CD14-positive monocyte (primary cell): Measurements from ENCODE around the gene PNMA6F. TPM values are rescaled to one million over a fixed set of nuclear protein-coding genes. Genes with fewer than 3 reads are reported as not detected.

Experiments used
- DNase-seq, 3 donors: peaks; one replicate each; pipeline ENCODE4 v3.0.0-alpha.2; 2011 to 2022
- H2AFZ ChIP-seq: 2 replicates; pipeline ENCODE4 v1.6.0; 2012; ENCODE audit warnings: mild to moderate bottlenecking, low read depth, low read length, inconsistent platforms; ENCODE audit not compliant: insufficient read depth, poor library complexity, severe bottlenecking
- H3K27ac ChIP-seq, 2 donors: 1 replicate in 1 of 2; 2 replicates in 1 of 2; pipeline ENCODE4 v1.5.1; 2012 to 2013; ENCODE audit warnings: low read length in 2 of 2, control low read depth in 1 of 2, inconsistent platforms in 1 of 2, low read depth in 1 of 2, mild to moderate bottlenecking in 1 of 2
- H3K27me3 ChIP-seq, 2 donors: one replicate each; pipeline versions ENCODE4 v1.6.0 to v1.6.1; 2011 to 2013; ENCODE audit warnings: low read length in 2 of 2; ENCODE audit not compliant: control insufficient read depth in 2 of 2, insufficient read depth in 2 of 2
- H3K36me3 ChIP-seq, 2 donors: replicated peaks in 1 of 2; 1 replicate in 1 of 2; 2 replicates in 1 of 2; pipeline versions ENCODE4 v1.5.1 to v1.6.1; 2012 to 2013; ENCODE audit warnings: low read length in 2 of 2, control low read depth in 1 of 2, inconsistent platforms in 1 of 2, mild to moderate bottlenecking in 1 of 2; ENCODE audit not compliant: insufficient read depth in 2 of 2, control insufficient read depth in 1 of 2
- H3K4me1 ChIP-seq, 2 donors: 1 replicate in 1 of 2; 2 replicates in 1 of 2; pipeline versions ENCODE4 v1.5.1 to v1.6.1; 2012 to 2013; ENCODE audit warnings: low read length in 2 of 2, control low read depth in 1 of 2, inconsistent platforms in 1 of 2, mild to moderate bottlenecking in 1 of 2, moderate library complexity in 1 of 2; ENCODE audit not compliant: insufficient read depth in 2 of 2, control insufficient read depth in 1 of 2
- H3K4me2 ChIP-seq: replicated peaks from 2 replicates; pipeline ENCODE3; 2012; ENCODE audit warnings: low read length, moderate library complexity, mild to moderate bottlenecking; ENCODE audit not compliant: poor library complexity, severe bottlenecking; ENCODE audit errors: extremely low read depth
- H3K4me3 ChIP-seq, 3 experiments: fragments of 200-600 bp in 1 of 3; sonication (generic) in 1 of 3; replicated peaks in 1 of 3; 1 replicate in 2 of 3; 2 replicates in 1 of 3; pipeline ENCODE4 v1.5.1; 2011 to 2013; ENCODE audit warnings: low read length in 3 of 3, mild to moderate bottlenecking in 3 of 3, control low read depth in 2 of 3, low read depth in 2 of 3, inconsistent platforms in 1 of 3, moderate library complexity in 1 of 3
- H3K79me2 ChIP-seq: 2 replicates; pipeline ENCODE4 v1.6.0; 2012; ENCODE audit warnings: mild to moderate bottlenecking, control low read depth, inconsistent platforms, low read length, moderate library complexity; ENCODE audit not compliant: insufficient read depth
- H3K9ac ChIP-seq: 2 replicates; pipeline ENCODE4 v1.6.0; 2017; ENCODE audit warnings: low read length, mild to moderate bottlenecking; ENCODE audit not compliant: insufficient read depth, poor library complexity, severe bottlenecking
- H3K9me3 ChIP-seq, 2 donors: replicated peaks in 1 of 2; 1 replicate in 1 of 2; 2 replicates in 1 of 2; pipeline versions ENCODE4 v1.5.1 to v1.6.1; 2012 to 2013; ENCODE audit warnings: low read length in 2 of 2, control low read depth in 1 of 2; ENCODE audit not compliant: control insufficient read depth in 1 of 2, insufficient read depth in 1 of 2
- H4K20me1 ChIP-seq: 2 replicates; pipeline ENCODE4 v1.6.0; 2012; ENCODE audit warnings: mild to moderate bottlenecking, low read length, control low read depth, moderate library complexity; ENCODE audit not compliant: insufficient read depth
- H3K27ac Mint-ChIP-seq, 7 donors: one replicate each; pipeline ENCODE4 v1.8.0; 2020; ENCODE audit warnings: mild to moderate bottlenecking in 7 of 7, mixed read lengths in 7 of 7, moderate library complexity in 6 of 7, inconsistent platforms in 2 of 7
- H3K27me3 Mint-ChIP-seq, 3 donors: one replicate each; pipeline ENCODE4 v1.8.0; 2021 to 2022; ENCODE audit warnings: low read depth in 3 of 3, mild to moderate bottlenecking in 3 of 3, mixed read lengths in 3 of 3, moderate library complexity in 3 of 3, inconsistent platforms in 1 of 3
- H3K36me3 Mint-ChIP-seq, 2 donors: one replicate each; pipeline ENCODE4 v1.8.0; 2020; ENCODE audit warnings: mixed read lengths in 2 of 2, inconsistent platforms in 1 of 2, mild to moderate bottlenecking in 1 of 2
- H3K4me1 Mint-ChIP-seq: one replicate; pipeline ENCODE4 v1.8.0; 2020; ENCODE audit warnings: mild to moderate bottlenecking, mixed read lengths
- H3K4me3 Mint-ChIP-seq, 2 donors: one replicate each; pipeline ENCODE4 v1.8.0; 2020; ENCODE audit warnings: mild to moderate bottlenecking in 2 of 2, mixed read lengths in 2 of 2, moderate library complexity in 1 of 2
- H3K9me3 Mint-ChIP-seq, 7 donors: one replicate each; pipeline ENCODE4 v1.8.0; 2020 to 2022; ENCODE audit warnings: mixed read lengths in 7 of 7, mild to moderate bottlenecking in 6 of 7, moderate library complexity in 6 of 7, inconsistent platforms in 2 of 7
- WGBS: methylation state at CpG from one replicate; pipeline ENCODE4 v1.1.5; 2013; ENCODE audit warnings: missing lambda C conversion rate; ENCODE audit not compliant: insufficient coverage; 5-methylcytosine and 5-hydroxymethylcytosine counted together
- intact Hi-C, 2 donors: fragments of 100-400 bp; cut with micrococcal nuclease; formaldehyde crosslinking; loops; one replicate each; pipeline versions ENCODE4 v1.15.0 to v1.15.1; 2023
- polyA plus RNA-seq, 3 donors: library from polyadenylated mRNA; depleted of rRNA in 1 of 3; unstranded in 2 of 3; stranded (reverse) in 1 of 3; fragments of 300-500 nt in 2 of 3; fragments of >200 nt in 1 of 3; fragmentation: Illumina TruSeq in 2 of 3; gene quantifications; 1 replicate in 2 of 3; 2 replicates in 1 of 3; pipeline ENCODE4 v1.2.3, GENCODE V29; 2012 to 2021
- TF ChIP-seq, protein P1 (sequence below): fragments of 200-600 bp; IDR thresholded peaks from one replicate; pipeline ENCODE4 v1.8.0; 2022; ENCODE audit warnings: antibody characterized with exemption, mild to moderate bottlenecking

PNMA6F gene
- polyA plus RNA-seq, 3 donors, result not detected

DNA sequence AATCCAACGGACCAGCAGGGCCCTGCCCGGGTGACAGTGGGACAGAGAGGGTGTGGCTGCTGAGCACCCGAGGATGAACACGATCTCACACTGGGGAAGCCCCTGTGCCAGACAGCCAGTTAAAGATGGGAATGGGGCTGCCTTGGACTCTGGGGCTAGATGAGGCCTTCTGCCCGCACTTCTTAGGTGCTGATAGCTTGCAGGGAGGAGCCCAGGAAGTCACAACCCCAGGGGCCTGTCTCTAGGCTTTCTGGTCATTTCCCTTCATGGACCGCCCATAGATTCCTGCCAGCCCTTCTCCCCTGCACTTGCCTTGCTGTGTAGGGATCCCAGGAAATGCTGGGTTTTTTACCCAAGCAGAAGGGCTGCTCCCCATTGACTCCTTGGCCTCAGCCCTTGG lies 18.5 kb upstream of the PNMA6F start:
- no peaks in the 10 kb centered on the region for H3K9me3 ChIP-seq
- H3K4me2 ChIP-seq, result no peak overlapping the region
- no peak overlapping the region for H3K9ac ChIP-seq
- no peak overlapping the region for H3K4me3 ChIP-seq
- Mint-ChIP-seq H3K36me3 (peaks cover 46 to 63% of the 10 kb centered on the region in 2 donors), H3K27ac (no peak overlapping the region), H3K9me3 (peaks cover 0 to 6% (median under 1%) of the 10 kb centered on the region in 7 donors), H3K4me3 (no peak overlapping the region), H3K27me3 (peaks cover 0 to 7% (median 2%) of the 10 kb centered on the region in 3 donors), H3K4me1 (peaks cover 6% of the 10 kb centered on the region)
- no peak overlapping the region for H3K27ac ChIP-seq
- DNase-seq, result no peak
- peaks cover 12 to 33% of the 10 kb centered on the region in 2 donors for H3K36me3 ChIP-seq
- intact Hi-C loops, result no loop called here
- TF ChIP-seq, protein P1, sequence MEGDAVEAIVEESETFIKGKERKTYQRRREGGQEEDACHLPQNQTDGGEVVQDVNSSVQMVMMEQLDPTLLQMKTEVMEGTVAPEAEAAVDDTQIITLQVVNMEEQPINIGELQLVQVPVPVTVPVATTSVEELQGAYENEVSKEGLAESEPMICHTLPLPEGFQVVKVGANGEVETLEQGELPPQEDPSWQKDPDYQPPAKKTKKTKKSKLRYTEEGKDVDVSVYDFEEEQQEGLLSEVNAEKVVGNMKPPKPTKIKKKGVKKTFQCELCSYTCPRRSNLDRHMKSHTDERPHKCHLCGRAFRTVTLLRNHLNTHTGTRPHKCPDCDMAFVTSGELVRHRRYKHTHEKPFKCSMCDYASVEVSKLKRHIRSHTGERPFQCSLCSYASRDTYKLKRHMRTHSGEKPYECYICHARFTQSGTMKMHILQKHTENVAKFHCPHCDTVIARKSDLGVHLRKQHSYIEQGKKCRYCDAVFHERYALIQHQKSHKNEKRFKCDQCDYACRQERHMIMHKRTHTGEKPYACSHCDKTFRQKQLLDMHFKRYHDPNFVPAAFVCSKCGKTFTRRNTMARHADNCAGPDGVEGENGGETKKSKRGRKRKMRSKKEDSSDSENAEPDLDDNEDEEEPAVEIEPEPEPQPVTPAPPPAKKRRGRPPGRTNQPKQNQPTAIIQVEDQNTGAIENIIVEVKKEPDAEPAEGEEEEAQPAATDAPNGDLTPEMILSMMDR, result no peak
- H3K4me1 ChIP-seq, result no peaks in the 10 kb centered on the region
- WGBS, result 100% methylated on average over 2 of the region's 6 CpGs
- no peaks in the 10 kb centered on the region for H3K27me3 ChIP-seq
- H4K20me1 ChIP-seq, result no peaks in the 10 kb centered on the region
- peaks cover 1% of the 10 kb centered on the region for H3K79me2 ChIP-seq
- no peak overlapping the region for H2AFZ ChIP-seq

DNA sequence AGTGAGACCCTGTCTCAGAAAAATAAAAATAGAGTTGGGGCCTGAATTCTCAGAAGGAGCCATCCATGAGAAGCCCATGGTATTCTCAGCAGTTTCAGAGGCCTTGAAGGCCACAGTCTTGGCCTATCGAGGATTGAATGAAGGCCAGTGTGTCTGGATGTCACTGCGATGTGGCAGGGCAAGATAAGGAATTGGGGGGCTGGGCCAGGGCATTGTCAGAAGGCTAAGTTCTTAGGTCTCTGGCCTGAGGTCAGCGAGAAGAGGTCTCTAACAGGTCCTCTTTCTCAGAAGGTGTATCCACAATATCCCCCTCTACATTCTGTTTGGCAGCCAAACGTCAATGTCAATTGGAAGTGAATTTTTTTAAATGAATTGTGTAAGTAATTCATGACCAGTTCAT lies 18.1 kb upstream of the PNMA6F start:
- Histone ChIP-seq H3K4me3 (no peak overlapping the region), H3K36me3 (peaks cover 12 to 29% of the 10 kb centered on the region in 2 donors), H3K9me3 (no peaks in the 10 kb centered on the region), H3K4me2 (no peak overlapping the region), H3K27me3 (no peaks in the 10 kb centered on the region), H3K9ac (no peak overlapping the region), H3K4me1 (peaks cover 0 to 4% of the 10 kb centered on the region in 2 donors), H2AFZ (no peak overlapping the region), H3K79me2 (peaks cover 6% of the 10 kb centered on the region), H4K20me1 (no peaks in the 10 kb centered on the region), H3K27ac (no peak overlapping the region)
- WGBS, result no CpG with 5 or more reads among the region's 4 CpGs
- Mint-ChIP-seq H3K36me3 (peaks cover 42 to 59% of the 10 kb centered on the region in 2 donors), H3K27me3 (peaks cover 0 to 7% (median 0%) of the 10 kb centered on the region in 3 donors), H3K27ac (no peak overlapping the region), H3K4me1 (peaks cover 9% of the 10 kb centered on the region), H3K4me3 (no peak overlapping the region), H3K9me3 (peaks cover 0 to 6% (median 2%) of the 10 kb centered on the region in 7 donors)
- TF ChIP-seq, protein P1, result no peak
- intact Hi-C loops, result loop anchor here in 1 of 2 donors (10.0 kb wide), 1 partner anchor 255 kb away; the partner anchor contains the start of gene CCNQ
- no peak for DNase-seq
